CD14-positive monocyte (primary cell): Measurements from ENCODE around the gene SH2D4B. TPM values are rescaled to one million over a fixed set of nuclear protein-coding genes. Genes with fewer than 3 reads are reported as not detected.

Source experiments
- DNase-seq, 3 donors: peaks; one replicate each; pipeline ENCODE4 v3.0.0-alpha.2; 2011 to 2022
- H2AFZ ChIP-seq: 2 replicates; pipeline ENCODE4 v1.6.0; 2012; ENCODE audit warnings: mild to moderate bottlenecking, low read depth, low read length, inconsistent platforms; ENCODE audit not compliant: insufficient read depth, poor library complexity, severe bottlenecking
- H3K27ac ChIP-seq, 2 donors: 1 replicate in 1 of 2; 2 replicates in 1 of 2; pipeline ENCODE4 v1.5.1; 2012 to 2013; ENCODE audit warnings: low read length in 2 of 2, control low read depth in 1 of 2, inconsistent platforms in 1 of 2, low read depth in 1 of 2, mild to moderate bottlenecking in 1 of 2
- H3K27me3 ChIP-seq, 2 donors: one replicate each; pipeline versions ENCODE4 v1.6.0 to v1.6.1; 2011 to 2013; ENCODE audit warnings: low read length in 2 of 2; ENCODE audit not compliant: control insufficient read depth in 2 of 2, insufficient read depth in 2 of 2
- H3K36me3 ChIP-seq, 2 donors: replicated peaks in 1 of 2; 1 replicate in 1 of 2; 2 replicates in 1 of 2; pipeline versions ENCODE4 v1.5.1 to v1.6.1; 2012 to 2013; ENCODE audit warnings: low read length in 2 of 2, control low read depth in 1 of 2, inconsistent platforms in 1 of 2, mild to moderate bottlenecking in 1 of 2; ENCODE audit not compliant: insufficient read depth in 2 of 2, control insufficient read depth in 1 of 2
- H3K4me1 ChIP-seq, 2 donors: 1 replicate in 1 of 2; 2 replicates in 1 of 2; pipeline versions ENCODE4 v1.5.1 to v1.6.1; 2012 to 2013; ENCODE audit warnings: low read length in 2 of 2, control low read depth in 1 of 2, inconsistent platforms in 1 of 2, mild to moderate bottlenecking in 1 of 2, moderate library complexity in 1 of 2; ENCODE audit not compliant: insufficient read depth in 2 of 2, control insufficient read depth in 1 of 2
- H3K4me2 ChIP-seq: replicated peaks from 2 replicates; pipeline ENCODE3; 2012; ENCODE audit warnings: low read length, moderate library complexity, mild to moderate bottlenecking; ENCODE audit not compliant: poor library complexity, severe bottlenecking; ENCODE audit errors: extremely low read depth
- H3K4me3 ChIP-seq, 3 experiments: fragments of 200-600 bp in 1 of 3; sonication (generic) in 1 of 3; replicated peaks in 1 of 3; 1 replicate in 2 of 3; 2 replicates in 1 of 3; pipeline ENCODE4 v1.5.1; 2011 to 2013; ENCODE audit warnings: low read length in 3 of 3, mild to moderate bottlenecking in 3 of 3, control low read depth in 2 of 3, low read depth in 2 of 3, inconsistent platforms in 1 of 3, moderate library complexity in 1 of 3
- H3K79me2 ChIP-seq: 2 replicates; pipeline ENCODE4 v1.6.0; 2012; ENCODE audit warnings: mild to moderate bottlenecking, control low read depth, inconsistent platforms, low read length, moderate library complexity; ENCODE audit not compliant: insufficient read depth
- H3K9ac ChIP-seq: 2 replicates; pipeline ENCODE4 v1.6.0; 2017; ENCODE audit warnings: low read length, mild to moderate bottlenecking; ENCODE audit not compliant: insufficient read depth, poor library complexity, severe bottlenecking
- H3K9me3 ChIP-seq, 2 donors: replicated peaks in 1 of 2; 1 replicate in 1 of 2; 2 replicates in 1 of 2; pipeline versions ENCODE4 v1.5.1 to v1.6.1; 2012 to 2013; ENCODE audit warnings: low read length in 2 of 2, control low read depth in 1 of 2; ENCODE audit not compliant: control insufficient read depth in 1 of 2, insufficient read depth in 1 of 2
- H4K20me1 ChIP-seq: 2 replicates; pipeline ENCODE4 v1.6.0; 2012; ENCODE audit warnings: mild to moderate bottlenecking, low read length, control low read depth, moderate library complexity; ENCODE audit not compliant: insufficient read depth
- H3K27ac Mint-ChIP-seq, 7 donors: one replicate each; pipeline ENCODE4 v1.8.0; 2020; ENCODE audit warnings: mild to moderate bottlenecking in 7 of 7, mixed read lengths in 7 of 7, moderate library complexity in 6 of 7, inconsistent platforms in 2 of 7
- H3K27me3 Mint-ChIP-seq, 3 donors: one replicate each; pipeline ENCODE4 v1.8.0; 2021 to 2022; ENCODE audit warnings: low read depth in 3 of 3, mild to moderate bottlenecking in 3 of 3, mixed read lengths in 3 of 3, moderate library complexity in 3 of 3, inconsistent platforms in 1 of 3
- H3K36me3 Mint-ChIP-seq, 2 donors: one replicate each; pipeline ENCODE4 v1.8.0; 2020; ENCODE audit warnings: mixed read lengths in 2 of 2, inconsistent platforms in 1 of 2, mild to moderate bottlenecking in 1 of 2
- H3K4me1 Mint-ChIP-seq: one replicate; pipeline ENCODE4 v1.8.0; 2020; ENCODE audit warnings: mild to moderate bottlenecking, mixed read lengths
- H3K4me3 Mint-ChIP-seq, 2 donors: one replicate each; pipeline ENCODE4 v1.8.0; 2020; ENCODE audit warnings: mild to moderate bottlenecking in 2 of 2, mixed read lengths in 2 of 2, moderate library complexity in 1 of 2
- H3K9me3 Mint-ChIP-seq, 7 donors: one replicate each; pipeline ENCODE4 v1.8.0; 2020 to 2022; ENCODE audit warnings: mixed read lengths in 7 of 7, mild to moderate bottlenecking in 6 of 7, moderate library complexity in 6 of 7, inconsistent platforms in 2 of 7
- WGBS: methylation state at CpG from one replicate; pipeline ENCODE4 v1.1.5; 2013; ENCODE audit warnings: missing lambda C conversion rate; ENCODE audit not compliant: insufficient coverage; 5-methylcytosine and 5-hydroxymethylcytosine counted together
- intact Hi-C, 2 donors: fragments of 100-400 bp; cut with micrococcal nuclease; formaldehyde crosslinking; loops; one replicate each; pipeline versions ENCODE4 v1.15.0 to v1.15.1; 2023
- polyA plus RNA-seq, 3 donors: library from polyadenylated mRNA; depleted of rRNA in 1 of 3; unstranded in 2 of 3; stranded (reverse) in 1 of 3; fragments of 300-500 nt in 2 of 3; fragments of >200 nt in 1 of 3; fragmentation: Illumina TruSeq in 2 of 3; gene quantifications; 1 replicate in 2 of 3; 2 replicates in 1 of 3; pipeline ENCODE4 v1.2.3, GENCODE V29; 2012 to 2021
- TF ChIP-seq, protein P1 (sequence below): fragments of 200-600 bp; IDR thresholded peaks from one replicate; pipeline ENCODE4 v1.8.0; 2022; ENCODE audit warnings: antibody characterized with exemption, mild to moderate bottlenecking

SH2D4B gene
- polyA plus RNA-seq, 3 donors, result 0.01 TPM; not detected in 2

- Histone ChIP-seq H3K9me3 (no peaks in the 10 kb centered on the region), H3K79me2 (no peaks in the 10 kb centered on the region), H3K4me1 (no peaks in the 10 kb centered on the region), H4K20me1 (no peaks in the 10 kb centered on the region), H3K27me3 (no peaks in the 10 kb centered on the region), H3K4me3 (no peak overlapping the region), H3K36me3 (no peaks in the 10 kb centered on the region), H3K9ac (no peak overlapping the region), H2AFZ (no peak overlapping the region), H3K4me2 (no peak overlapping the region), H3K27ac (no peak overlapping the region)
- Mint-ChIP-seq H3K27ac (no peak overlapping the region), H3K36me3 (no peaks in the 10 kb centered on the region), H3K4me3 (no peak overlapping the region), H3K9me3 (peaks cover 0 to 6% (median 3%) of the 10 kb centered on the region in 7 donors), H3K4me1 (peaks cover 11% of the 10 kb centered on the region), H3K27me3 (peaks cover 3 to 8% (median 6%) of the 10 kb centered on the region in 3 donors)
- WGBS, result 87% methylated on average over 3 of the region's 7 CpGs
- TF ChIP-seq, protein P1, sequence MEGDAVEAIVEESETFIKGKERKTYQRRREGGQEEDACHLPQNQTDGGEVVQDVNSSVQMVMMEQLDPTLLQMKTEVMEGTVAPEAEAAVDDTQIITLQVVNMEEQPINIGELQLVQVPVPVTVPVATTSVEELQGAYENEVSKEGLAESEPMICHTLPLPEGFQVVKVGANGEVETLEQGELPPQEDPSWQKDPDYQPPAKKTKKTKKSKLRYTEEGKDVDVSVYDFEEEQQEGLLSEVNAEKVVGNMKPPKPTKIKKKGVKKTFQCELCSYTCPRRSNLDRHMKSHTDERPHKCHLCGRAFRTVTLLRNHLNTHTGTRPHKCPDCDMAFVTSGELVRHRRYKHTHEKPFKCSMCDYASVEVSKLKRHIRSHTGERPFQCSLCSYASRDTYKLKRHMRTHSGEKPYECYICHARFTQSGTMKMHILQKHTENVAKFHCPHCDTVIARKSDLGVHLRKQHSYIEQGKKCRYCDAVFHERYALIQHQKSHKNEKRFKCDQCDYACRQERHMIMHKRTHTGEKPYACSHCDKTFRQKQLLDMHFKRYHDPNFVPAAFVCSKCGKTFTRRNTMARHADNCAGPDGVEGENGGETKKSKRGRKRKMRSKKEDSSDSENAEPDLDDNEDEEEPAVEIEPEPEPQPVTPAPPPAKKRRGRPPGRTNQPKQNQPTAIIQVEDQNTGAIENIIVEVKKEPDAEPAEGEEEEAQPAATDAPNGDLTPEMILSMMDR, result no peak
- intact Hi-C loops, result no loop called here
- no peak for DNase-seq
Measured at GRCh38 chr10:80633910-80634309, 96.2 kb downstream of the SH2D4B start.

DNA sequence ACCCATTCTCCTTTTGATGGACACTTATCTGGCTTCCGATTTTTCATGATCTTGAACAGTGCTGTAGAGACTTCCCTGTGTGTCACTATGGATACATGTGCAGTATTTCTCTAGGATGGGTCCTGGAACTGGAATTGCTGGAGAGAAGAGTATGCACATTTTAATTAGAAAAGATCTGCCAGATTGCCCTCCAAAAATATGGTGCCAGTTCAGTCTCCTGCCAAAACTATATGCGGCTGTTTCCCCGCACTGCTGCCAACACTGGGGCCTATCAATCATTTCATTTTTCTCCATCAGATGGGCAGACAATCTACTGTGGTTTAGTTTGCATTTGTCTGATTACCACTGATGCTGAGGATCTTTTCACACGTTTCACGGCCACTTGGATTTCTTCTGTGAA lies 105.0 kb downstream of the SH2D4B start:
- 100% methylated on average over 2 of the region's 5 CpGs for WGBS
- H3K36me3 Mint-ChIP-seq, result no peaks in the 10 kb centered on the region
- peaks cover 6 to 23% (median 7%) of the 10 kb centered on the region in 3 donors for H3K27me3 Mint-ChIP-seq
- intact Hi-C loops, result no loop called here
- no peak overlapping the region for H3K9ac ChIP-seq
- TF ChIP-seq, protein P1, result no peak
- no peak overlapping the region for H3K4me3 Mint-ChIP-seq
- peaks cover 0 to 3% (median 0%) of the 10 kb centered on the region in 7 donors for H3K9me3 Mint-ChIP-seq
- H3K27ac Mint-ChIP-seq, result no peak overlapping the region
- H3K79me2 ChIP-seq, result no peaks in the 10 kb centered on the region
- H2AFZ ChIP-seq, result no peak overlapping the region
- H3K4me1 Mint-ChIP-seq, result peaks cover 3% of the 10 kb centered on the region
- no peak overlapping the region for H3K4me3 ChIP-seq
- H3K36me3 ChIP-seq, result no peaks in the 10 kb centered on the region
- no peak overlapping the region for H3K27ac ChIP-seq
- no peaks in the 10 kb centered on the region for H4K20me1 ChIP-seq
- no peaks in the 10 kb centered on the region for H3K4me1 ChIP-seq
- H3K9me3 ChIP-seq, result no peaks in the 10 kb centered on the region
- DNase-seq, result no peak
- no peak overlapping the region for H3K4me2 ChIP-seq
- H3K27me3 ChIP-seq, result peaks cover 0 to 2% of the 10 kb centered on the region in 2 donors
